ENCODE results near the gene MICAL1.

Gene MICAL1

GRCh38 chr6:109456111-109456583 is 575 bp upstream of the MICAL1 start (continued):
- TF ChIP-seq MYNN (tag by site-specific recombination; IDR thresholded peaks at IDR 0.05; ENCODE audit: borderline replicate concordance) (no peak), AEBP2 (tag by site-specific recombination; IDR thresholded peaks at IDR 0.05; ENCODE audit: borderline replicate concordance) (no peak), ZNF274 (IDR thresholded peaks at IDR 0.05; ENCODE audit: low read length) (no peak), ZNF274 (tag by site-specific recombination; IDR thresholded peaks at IDR 0.05; ENCODE audit: borderline replicate concordance) (no peak), ZNF76 (tag by site-specific recombination; IDR thresholded peaks at IDR 0.05; ENCODE audit: borderline replicate concordance, low read depth) (0 out of 2 replicates have a peak, but pooled peaks have one; percentile 42), ZNF701 (tag by site-specific recombination; IDR thresholded peaks at IDR 0.05) (no peak), ZNF473 (tag by site-specific recombination; IDR thresholded peaks at IDR 0.05) (no peak), ZBTB8A (tag by site-specific recombination; IDR thresholded peaks at IDR 0.05) (peak; percentile 66), ZNF623 (tag by site-specific recombination; IDR thresholded peaks at IDR 0.05) (no peak), ZNF391 (tag by site-specific recombination; IDR thresholded peaks at IDR 0.05; ENCODE audit: borderline replicate concordance, low read depth) (no peak), ZNF791 (tag by site-specific recombination; IDR thresholded peaks at IDR 0.05) (no peak), ZNF555 (tag by site-specific recombination; conservative IDR thresholded peaks at IDR 0.05) (no peak), ZNF214 (tag by site-specific recombination; IDR thresholded peaks at IDR 0.05; ENCODE audit: borderline replicate concordance) (no peak), ZEB2 (tag by site-specific recombination; IDR thresholded peaks at IDR 0.05) (peak; percentile 4), ZNF324 (tag by site-specific recombination; IDR thresholded peaks at IDR 0.05) (no peak), ZNF311 (tag by site-specific recombination; IDR thresholded peaks at IDR 0.05; ENCODE audit: borderline replicate concordance) (no peak), ZNF514 (tag by site-specific recombination; IDR thresholded peaks at IDR 0.05) (no peak), ZNF544 (tag by site-specific recombination; IDR thresholded peaks at IDR 0.05) (no peak), ZBTB26 (tag by site-specific recombination; optimal IDR thresholded peaks at IDR 0.05) (peak; percentile 33), ZNF501 (tag by site-specific recombination; IDR thresholded peaks at IDR 0.05) (peak; percentile 54; the same call in 1 of the 2 replicates), ZNF148 (tag by site-specific recombination; IDR thresholded peaks at IDR 0.05; ENCODE audit: borderline replicate concordance) (no peak), ZNF704 (tag by site-specific recombination; IDR thresholded peaks at IDR 0.05) (no peak), PBX3 (CRISPR knock-in tag; IDR thresholded peaks at IDR 0.05) (0 out of 2 replicates have a peak, but pooled peaks have one; percentile 41), HOXD13 (CRISPR knock-in tag; IDR thresholded peaks at IDR 0.05; ENCODE audit: borderline replicate concordance) (no peak), HOXC10 (CRISPR knock-in tag; IDR thresholded peaks at IDR 0.05) (no peak), OSR2 (tag by site-specific recombination; IDR thresholded peaks at IDR 0.05) (no peak), ZNF133 (tag by site-specific recombination; IDR thresholded peaks at IDR 0.05) (no peak), ZNF121 (tag by site-specific recombination; IDR thresholded peaks at IDR 0.05) (no peak), KLF1 (tag by site-specific recombination; IDR thresholded peaks at IDR 0.05) (0 out of 2 replicates have a peak, but pooled peaks have one; percentile 36), SP3 (tag by site-specific recombination; IDR thresholded peaks at IDR 0.05) (peak; percentile 6), ZNF707 (tag by site-specific recombination; IDR thresholded peaks at IDR 0.05) (no peak), ZNF350 (tag by site-specific recombination; IDR thresholded peaks at IDR 0.05) (no peak), ZNF292 (tag by site-specific recombination; IDR thresholded peaks at IDR 0.05; ENCODE audit: borderline replicate concordance, low read depth) (no peak), ZNF792 (tag by site-specific recombination; IDR thresholded peaks at IDR 0.05) (0 out of 2 replicates have a peak, but pooled peaks have one; percentile 77), ZNF600 (tag by site-specific recombination; IDR thresholded peaks at IDR 0.05) (peak; percentile 39; the same call in 1 of the 2 replicates), ZBTB7A (tag by site-specific recombination; IDR thresholded peaks at IDR 0.05; ENCODE audit: low read depth) (no peak)
